ENCODE results near the gene AURKB.

DNA sequence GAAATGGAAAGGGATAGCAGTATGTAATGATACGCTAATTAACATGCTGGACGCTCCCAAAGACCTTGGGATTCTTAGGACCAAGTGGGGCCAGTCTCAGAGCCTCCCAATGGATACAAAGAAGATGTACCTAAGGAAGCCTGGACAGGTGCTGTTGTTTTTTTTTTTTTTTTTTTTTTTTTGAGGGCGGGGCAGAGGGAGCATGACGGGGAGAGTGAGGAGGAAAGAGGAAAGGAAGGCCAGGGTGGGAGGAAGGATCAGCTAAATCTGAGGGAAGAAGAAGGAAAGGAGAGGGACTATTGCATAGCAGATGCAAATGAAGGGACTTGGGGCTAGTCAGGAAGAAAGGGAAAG lies 50.2 kb downstream of the AURKB start:
- TF ChIP-seq, protein P1, sequence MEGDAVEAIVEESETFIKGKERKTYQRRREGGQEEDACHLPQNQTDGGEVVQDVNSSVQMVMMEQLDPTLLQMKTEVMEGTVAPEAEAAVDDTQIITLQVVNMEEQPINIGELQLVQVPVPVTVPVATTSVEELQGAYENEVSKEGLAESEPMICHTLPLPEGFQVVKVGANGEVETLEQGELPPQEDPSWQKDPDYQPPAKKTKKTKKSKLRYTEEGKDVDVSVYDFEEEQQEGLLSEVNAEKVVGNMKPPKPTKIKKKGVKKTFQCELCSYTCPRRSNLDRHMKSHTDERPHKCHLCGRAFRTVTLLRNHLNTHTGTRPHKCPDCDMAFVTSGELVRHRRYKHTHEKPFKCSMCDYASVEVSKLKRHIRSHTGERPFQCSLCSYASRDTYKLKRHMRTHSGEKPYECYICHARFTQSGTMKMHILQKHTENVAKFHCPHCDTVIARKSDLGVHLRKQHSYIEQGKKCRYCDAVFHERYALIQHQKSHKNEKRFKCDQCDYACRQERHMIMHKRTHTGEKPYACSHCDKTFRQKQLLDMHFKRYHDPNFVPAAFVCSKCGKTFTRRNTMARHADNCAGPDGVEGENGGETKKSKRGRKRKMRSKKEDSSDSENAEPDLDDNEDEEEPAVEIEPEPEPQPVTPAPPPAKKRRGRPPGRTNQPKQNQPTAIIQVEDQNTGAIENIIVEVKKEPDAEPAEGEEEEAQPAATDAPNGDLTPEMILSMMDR (IDR thresholded peaks at IDR 0.05), result no peak
- no peak for TF ChIP-seq POLR2A (IDR thresholded peaks at IDR 0.05)
